HG02884 (cell line): ENCODE data around the gene ELANE.
"Not testable (repeated sequence)": the region's sequence is repeated elsewhere in the genome, so short reads cannot be mapped to it uniquely, and the experiment has no call there.

Experiments used
- ATAC-seq: cut with Tn5 transposase; IDR thresholded peaks from one replicate; pipeline ENCODE4 v1.9.1; 2021; ENCODE audit warnings: mild to moderate bottlenecking, moderate library complexity; ENCODE audit not compliant: unreplicated experiment

Gene ELANE

DNA sequence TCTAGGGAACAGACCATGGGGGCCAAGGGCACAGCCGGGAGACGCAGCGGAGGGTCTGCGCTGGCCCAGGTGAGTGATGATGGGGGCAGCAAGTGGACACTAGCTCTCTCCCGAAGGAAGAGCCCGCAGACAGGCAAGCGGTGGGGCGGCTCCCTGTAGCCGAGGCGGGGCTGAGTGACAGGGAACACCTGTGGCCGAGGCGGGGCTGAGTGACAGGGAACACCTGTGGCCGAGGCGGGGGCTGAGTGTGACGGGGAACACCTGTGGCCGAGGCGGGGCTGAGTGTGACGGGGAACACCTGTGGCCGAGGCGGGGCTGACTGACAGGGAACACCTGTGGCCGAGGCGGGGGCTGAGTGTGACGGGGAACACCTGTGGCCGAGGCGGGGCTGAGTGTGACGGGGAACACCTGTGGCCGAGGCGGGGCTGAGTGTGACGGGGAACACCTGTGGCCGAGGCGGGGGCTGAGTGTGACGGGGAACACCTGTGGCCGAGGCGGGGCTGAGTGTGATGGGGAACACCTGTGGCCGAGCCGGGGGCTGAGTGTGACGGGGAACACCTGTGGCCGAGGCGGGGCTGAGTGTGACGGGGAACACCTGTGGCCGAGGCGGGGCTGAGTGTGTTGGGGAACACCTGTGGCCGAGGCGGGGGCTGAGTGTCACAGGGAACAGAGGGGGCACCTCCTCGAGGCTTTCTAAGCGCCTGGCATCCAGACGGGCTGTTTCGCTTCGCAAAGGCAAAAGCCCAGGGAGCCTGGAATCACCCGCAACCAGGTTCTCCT is 39.5 kb downstream of the ELANE start:
- not testable (repeated sequence) for ATAC-seq

DNA sequence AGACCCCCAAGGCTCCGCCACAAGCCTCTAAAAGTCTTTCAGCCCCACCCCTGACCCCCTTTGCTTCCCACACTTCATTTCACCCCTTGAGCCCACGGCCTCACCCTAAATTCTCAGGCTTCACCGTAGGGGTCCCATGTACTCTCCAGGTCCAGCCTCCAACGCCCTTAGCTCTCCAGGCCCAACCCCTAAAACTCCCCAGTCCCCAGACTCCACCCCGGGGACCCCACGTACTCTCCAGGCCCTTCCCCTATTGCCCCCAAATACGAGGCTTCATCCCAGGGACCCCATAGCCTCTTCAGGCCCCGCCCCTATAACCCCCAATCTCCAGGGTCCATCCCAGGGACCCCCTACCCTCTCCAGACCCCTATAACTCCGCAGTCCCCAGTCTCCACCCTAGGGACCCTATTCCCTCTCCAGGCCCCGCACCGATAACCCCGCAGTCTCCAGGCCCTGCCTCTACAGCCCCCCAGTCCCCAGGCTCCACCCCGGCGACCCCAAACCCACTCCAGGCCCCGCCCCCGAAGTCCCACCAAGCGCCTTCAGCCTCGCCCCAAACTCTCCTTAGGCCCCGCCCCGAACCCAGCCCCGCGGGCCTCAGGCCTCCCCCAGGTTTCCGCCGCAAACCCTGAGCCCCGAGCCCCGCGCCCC is 40.3 kb downstream of the ELANE start:
- peak; percentile 43 for ATAC-seq

DNA sequence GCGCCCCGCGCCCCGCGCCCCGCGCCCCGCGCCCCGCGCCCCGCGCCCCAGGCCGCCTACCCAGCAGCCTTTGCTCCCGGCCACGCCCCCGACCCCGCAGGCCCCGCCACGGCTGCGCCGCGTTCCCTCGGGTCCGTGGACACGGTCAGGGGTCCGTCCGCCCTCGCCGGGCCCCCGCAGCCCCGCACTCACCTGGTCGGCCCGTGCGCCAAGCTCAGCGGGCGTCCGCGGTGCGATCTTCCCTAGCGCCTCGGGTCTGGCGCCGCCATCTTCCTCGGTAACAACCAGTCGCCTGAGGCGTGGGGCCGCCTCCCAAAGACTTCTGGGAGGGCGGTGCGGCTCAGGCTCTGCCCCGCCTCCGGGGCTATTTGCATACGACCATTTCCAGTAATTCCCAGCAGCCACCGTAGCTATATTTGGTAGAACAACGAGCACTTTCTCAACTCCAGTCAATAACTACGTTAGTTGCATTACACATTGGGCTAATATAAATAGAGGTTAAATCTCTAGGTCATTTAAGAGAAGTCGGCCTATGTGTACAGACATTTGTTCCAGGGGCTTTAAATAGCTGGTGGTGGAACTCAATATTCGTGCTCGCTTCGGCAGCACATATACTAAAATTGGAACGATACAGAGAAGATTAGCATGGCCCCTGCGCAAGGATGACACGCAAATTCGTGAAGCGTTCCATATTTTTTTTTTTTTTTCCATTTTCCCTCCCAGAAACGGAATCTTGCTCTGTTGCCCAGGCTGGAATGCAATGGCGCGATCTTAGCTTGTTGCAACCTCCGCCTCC is 41.0 kb downstream of the ELANE start, which contains the start of the genes MED16 and RNU6-9:
Gene MED16 (minus strand): TSS at position 294 of the 796 bp plus-strand sequence. CDS start 2,056 bp downstream, outside the sequence.
Gene RNU6-9 (plus strand): TSS at position 591 of the 796 bp plus-strand sequence.
- peak; percentile 67 for ATAC-seq

DNA sequence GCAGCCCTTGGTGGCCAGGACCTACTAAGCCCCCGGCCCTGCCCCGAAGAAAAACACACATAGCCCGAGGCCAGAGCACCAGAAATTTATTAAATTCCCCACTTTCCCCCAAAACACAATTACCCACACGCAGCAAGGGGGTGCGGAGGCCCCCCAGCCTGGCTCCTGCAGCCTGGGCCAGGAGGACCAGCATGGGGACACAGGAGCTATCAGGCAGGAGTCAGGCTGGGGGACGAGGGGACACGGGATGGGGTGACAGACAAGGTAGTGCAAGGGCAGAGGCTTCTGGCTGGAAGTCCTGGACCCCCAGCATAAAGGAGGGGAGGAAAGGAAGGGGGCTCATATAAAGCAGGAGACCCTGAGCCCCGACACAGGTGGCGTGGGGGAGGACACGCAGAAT is 44.3 kb downstream of the ELANE start:
- no peak for ATAC-seq

DNA sequence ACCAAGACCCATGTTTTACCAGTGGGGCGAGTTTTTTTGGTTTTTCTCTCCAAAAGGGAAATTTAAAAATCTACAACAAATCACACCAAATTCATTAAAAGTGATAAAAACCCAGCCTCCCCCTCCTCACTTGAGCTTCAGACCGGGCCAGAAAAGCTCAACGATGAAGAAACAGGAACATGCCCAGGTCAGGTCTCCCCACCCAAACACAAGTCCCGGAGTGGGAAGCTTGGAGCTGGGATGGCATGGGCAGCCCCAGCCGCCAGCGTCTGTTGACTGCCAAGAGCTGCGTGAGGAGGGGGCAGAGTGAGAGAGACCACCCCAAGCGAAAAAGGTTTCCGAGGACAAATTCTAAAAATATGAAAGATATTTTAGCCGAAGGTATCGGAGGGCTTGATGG is 44.9 kb downstream of the ELANE start:
- ATAC-seq, result no peak

DNA sequence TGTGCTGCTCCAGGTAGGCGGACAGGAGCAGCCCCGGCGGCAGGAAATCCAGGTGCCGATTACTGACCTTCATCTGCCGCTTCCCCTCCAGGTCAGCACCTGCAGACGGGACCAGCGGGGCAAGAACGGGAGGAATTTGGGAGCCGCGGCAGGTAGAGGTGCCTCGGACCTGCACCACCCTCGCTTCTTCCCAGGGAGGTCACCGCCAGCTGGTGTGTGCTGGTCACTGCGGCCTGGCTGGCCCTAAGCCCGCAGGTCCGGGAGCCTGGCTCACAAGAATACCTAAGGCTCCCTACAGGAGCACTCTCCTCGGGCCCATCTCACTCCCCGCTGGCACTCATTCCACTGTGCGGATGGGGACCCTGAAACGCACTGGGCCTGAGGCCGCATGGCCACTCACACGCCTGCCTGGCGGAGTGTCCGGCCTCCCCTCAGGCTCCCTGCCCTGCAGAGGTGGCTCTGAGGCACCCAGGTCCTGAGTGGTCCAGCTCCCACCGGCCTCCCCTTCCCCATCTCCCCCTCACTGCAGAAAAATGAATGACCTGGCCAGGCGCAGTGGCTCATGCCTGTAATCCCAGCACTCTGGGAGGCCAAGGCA is 45.4 kb downstream of the ELANE start:
- no peak for ATAC-seq

DNA sequence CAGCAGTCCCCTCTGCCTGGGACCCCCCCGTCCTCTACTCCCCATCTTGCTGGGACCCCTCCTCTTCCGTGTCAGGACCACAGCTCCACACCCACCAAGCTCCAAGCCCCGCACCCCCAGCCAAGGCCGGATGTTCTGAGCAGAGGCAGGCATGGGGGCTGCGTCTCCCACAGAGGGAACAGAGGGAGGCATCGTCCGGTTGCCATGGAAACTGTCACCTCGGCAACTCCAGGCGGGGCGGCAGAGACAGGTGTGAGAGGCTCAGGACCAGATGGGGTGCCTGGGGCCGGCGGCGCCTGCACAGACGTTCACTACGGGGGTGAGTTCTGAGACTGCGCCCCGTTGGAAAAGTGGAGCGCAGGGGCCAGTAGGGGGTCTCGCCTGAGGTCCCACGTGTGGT is 46.6 kb downstream of the ELANE start:
- ATAC-seq, result no peak

DNA sequence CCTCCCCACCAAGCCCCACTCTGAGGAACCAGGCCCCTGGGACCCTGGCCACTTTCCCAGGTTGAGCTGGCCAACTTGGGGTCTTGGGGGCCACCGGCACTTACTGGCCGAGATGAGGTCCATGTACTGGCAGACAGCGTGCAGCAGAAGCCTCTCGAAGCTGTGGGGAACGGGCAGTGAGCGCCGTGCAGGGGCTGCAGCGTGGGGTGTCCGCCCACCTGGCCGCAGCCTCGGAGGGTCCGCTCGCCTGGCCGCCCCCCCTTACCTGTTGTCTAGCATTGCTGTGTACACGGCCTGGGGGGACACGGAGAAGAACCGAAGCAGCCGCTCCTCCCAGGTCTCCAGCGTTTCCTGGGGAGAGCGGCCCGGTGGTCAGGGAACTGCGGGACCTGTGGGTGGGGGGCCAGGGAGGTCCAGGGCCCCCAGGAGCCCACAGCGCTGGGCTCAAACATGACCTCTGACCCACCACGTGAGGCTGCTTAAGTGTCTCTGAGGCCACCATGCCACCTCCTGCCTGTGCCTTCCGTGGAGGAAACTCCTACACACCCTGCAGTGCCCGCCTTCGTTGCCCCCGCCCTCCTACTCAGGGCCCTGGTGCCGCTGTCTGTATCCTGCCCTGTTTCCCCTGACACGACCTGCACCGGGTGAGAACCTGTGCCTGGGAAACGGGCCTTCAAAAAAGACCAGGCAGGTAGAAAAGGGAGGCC is 47.4 kb downstream of the ELANE start:
- ATAC-seq, result no peak

DNA sequence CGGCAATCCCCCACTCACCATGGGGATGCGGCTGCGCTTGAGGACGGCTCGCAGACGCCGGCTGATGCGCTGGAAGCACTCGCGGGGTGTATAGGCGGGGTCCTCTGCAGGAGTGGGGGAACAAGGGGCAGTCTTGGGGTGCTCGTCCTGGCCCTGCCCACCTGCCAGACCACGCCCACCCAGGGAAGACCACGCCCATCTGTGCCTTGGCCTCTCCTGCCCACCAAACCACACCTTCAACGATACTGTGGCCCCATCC is 47.9 kb downstream of the ELANE start:
- ATAC-seq, result no peak

DNA sequence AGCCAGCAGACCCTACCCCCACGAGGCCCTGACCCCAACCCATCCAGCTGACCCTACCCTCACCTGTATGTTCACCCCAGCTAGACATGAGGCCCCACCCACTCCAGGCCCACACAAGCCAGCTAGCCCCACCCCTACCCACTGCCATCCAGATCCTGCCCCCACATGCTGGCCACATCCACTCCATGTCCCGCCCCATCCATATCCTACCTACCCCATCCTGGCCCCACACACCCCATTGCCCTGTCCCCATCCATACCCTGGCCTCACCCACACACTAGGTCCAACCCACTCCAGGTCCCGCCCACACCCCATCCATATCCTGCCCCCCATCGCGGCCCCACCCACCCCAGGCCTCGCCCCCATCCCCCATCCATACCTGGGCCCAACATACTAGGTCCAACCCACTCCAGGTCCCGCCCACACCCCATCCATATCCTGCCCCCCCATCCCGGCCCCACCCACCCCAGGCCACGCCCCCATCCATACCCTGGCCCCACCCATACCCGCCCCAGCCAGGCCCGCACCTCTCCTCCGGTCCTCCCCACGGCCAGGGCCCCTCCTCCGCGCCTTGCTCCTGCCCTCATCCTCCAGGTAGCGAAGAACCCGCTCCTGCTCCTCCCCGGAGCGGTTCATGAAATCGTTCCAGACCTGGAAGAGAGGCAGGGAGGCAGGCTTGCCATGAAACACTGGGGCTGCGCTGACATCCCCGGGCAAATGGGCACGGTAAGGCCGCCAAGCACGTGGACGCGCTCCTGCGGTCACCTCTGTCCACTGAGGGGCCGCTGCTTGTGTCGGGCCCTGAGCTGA is 48.4 kb downstream of the ELANE start:
- no peak for ATAC-seq

DNA sequence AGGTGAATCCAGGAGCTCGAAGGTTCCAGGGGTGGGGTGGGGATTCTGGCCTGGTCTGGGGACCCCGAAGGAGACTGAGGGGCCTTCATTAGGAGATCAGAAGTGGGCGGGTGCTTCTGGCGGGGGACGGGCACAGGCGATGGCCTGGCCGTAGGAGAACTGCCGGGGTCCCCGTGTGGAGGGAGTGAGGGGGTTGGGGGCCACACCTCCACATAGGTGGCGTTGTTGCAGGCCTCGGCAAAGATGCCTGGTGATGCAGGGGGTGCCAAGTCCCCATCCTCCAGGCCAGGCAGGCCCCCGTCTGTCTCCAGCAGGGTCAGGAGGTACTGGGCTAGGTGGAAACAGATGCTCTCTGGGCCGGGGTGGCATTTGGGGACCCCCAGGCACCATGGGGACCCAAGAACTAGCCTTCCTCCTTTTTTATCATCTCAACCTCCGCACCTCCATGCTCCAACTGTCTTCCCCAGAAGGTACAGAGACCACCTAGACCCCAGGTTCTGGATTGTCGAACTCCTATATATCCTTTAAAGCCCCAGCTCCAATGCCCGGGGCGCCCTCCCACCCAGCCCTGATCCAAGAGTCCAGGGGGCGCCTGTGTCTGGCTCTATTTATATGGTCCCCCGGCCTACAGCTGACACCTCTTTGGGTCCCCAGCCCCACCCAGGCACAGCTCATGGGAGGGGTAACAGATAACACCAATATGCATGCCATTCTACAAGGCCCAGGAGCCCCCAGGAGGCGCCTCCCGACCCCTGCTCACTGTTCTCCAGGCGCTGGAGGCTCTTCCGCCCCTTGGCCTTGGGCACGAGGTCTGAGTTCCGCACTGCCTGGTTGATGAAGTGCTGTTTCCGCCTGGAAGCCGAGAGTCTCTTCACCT is 49.4 kb downstream of the ELANE start:
- no peak for ATAC-seq

DNA sequence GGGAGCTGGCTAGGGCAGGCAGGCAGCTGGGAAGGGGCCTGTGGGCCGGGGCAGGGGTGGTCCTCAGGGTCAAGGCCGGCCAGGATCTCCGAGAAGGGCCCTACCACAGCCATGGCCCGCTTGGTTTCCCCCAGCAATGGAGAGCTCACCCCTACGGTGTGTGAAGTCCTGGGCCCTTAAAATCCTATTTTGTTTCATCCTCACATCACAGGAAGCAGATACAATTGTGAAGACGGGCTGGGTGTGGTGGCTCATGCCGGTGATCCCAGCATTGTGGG is 49.9 kb downstream of the ELANE start:
- ATAC-seq, result no peak

DNA sequence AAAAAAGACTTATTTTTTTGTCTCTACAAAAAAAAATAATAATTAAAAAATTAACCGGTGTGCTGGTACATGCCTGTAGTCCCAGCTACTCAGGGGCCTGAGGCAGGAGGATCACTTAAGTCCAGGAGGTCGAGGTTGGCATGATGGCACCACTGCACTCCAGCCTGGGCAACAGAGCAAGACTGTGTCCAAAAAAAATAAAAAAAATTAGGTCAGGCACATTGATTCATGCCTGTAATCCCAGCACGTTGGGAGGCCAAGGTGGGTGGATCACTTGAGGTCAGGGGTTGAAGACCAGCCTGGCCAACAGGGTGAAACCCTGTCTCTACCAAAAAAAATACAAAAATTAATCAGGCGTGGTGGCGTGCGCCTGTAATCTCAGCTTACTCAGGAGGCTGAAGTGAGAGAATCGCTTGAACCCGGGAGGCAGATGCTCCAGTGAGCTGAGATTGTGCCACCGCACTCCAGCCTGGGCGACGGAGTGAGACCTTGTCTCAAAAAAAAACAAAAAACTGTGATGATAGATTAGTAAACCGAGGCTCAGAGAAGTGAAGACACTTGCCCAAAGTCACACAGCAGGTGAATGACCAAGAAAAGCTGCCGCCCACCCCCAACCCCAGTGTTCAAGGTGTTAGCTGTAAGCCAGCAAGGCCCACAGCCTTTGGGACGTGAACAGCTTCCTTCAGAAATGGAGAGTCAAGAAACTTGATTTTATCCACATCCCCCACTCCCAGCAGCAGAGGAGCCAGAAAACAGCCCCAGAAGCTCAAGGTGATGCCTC is 50.5 kb downstream of the ELANE start:
- ATAC-seq, result no peak

DNA sequence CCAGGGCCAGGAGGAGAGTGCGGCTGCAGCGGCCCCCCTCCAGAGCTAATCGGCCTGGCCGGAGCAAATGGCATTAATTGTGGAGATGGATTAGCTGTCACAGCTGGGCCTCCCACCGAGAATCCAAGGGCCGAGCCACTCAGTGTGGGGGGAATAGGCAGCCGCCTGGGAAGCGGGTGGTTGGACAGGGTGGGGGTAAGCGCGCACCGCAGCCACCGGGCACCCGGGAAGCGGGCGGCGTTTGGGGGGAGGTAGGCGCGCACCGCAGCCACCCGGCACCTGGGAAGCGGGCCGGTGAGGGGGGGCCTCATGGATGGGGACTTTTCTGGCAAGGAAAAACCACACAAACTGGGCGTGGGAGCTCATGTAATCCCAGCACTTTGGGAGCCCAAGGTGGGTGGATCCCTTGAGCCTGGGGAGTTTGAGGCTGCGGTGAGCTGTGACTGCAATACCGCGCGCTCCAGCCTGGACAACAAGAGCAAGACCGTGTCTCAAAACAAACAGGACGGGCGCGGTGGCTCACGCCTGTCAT is 51.2 kb downstream of the ELANE start:
- ATAC-seq, result no peak

DNA sequence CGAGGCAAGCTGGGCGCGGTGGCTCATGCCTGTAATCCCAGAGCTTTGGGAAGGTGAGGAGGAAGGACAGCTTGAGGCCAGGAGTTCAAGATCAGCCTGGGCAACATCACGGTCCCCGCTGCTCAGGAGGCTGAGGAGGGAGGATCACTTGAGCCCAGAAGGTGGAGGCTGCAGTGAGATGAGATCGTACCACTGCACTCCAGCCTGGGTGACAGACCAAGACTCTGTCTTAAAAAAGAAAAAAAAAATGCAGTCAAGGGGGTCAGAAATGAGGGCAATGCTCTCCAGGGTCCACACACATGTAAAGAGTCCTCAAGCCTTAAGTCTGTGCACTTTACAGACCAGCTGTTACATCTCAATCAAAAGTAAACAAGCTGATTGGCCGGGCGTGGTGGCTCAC is 52.4 kb downstream of the ELANE start:
- ATAC-seq, result no peak
